ENCODE results near the gene UNC5C. TPM values are rescaled to one million over a fixed set of nuclear protein-coding genes. Genes with fewer than 3 reads are reported as not detected.

Gene UNC5C
- total RNA-seq, 1 donor from 2014 or later = 43.8 TPM

- no peak overlapping the region for H3K27ac Mint-ChIP-seq
- no peaks in the 10 kb centered on the region for H3K36me3 Mint-ChIP-seq (ENCODE audit: insufficient read depth)
- no peak for TF ChIP-seq CTCF (IDR thresholded peaks at IDR 0.05; ENCODE audit: unreplicated experiment)
- H3K27me3 Mint-ChIP-seq = no peaks in the 10 kb centered on the region
- H3K4me3 Mint-ChIP-seq (ENCODE audit: low read depth) = no peak overlapping the region
- no peak for DNase-seq (ENCODE audit: low spot score, unreplicated experiment)
- peaks cover 5% of the 10 kb centered on the region for H3K4me1 Mint-ChIP-seq (ENCODE audit: low read depth)
- H3K9me3 Mint-ChIP-seq (ENCODE audit: low read depth) = peaks cover 15% of the 10 kb centered on the region
These were observed 15.0 kb upstream of the UNC5C start for GRCh38 chr4:95563638-95564337.

- H3K9me3 Mint-ChIP-seq (ENCODE audit: low read depth) = no peaks in the 10 kb centered on the region
- DNase-seq (ENCODE audit: low spot score, unreplicated experiment) = no peak
- H3K27ac Mint-ChIP-seq = no peak overlapping the region
- no peak overlapping the region for H3K4me3 Mint-ChIP-seq (ENCODE audit: low read depth)
- H3K36me3 Mint-ChIP-seq (ENCODE audit: insufficient read depth) = no peaks in the 10 kb centered on the region
- no peaks in the 10 kb centered on the region for H3K27me3 Mint-ChIP-seq
- H3K4me1 Mint-ChIP-seq (ENCODE audit: low read depth) = peaks cover 5% of the 10 kb centered on the region
- no peak for TF ChIP-seq CTCF (IDR thresholded peaks at IDR 0.05; ENCODE audit: unreplicated experiment)
These were observed 12.0 kb upstream of the UNC5C start for GRCh38 chr4:95560774-95561173.

GRCh38 chr4:95556207-95556859 is 7.6 kb upstream of the UNC5C start:
- no peak for TF ChIP-seq CTCF (IDR thresholded peaks at IDR 0.05; ENCODE audit: unreplicated experiment)
- no peak for DNase-seq (ENCODE audit: low spot score, unreplicated experiment)
- no peak overlapping the region for H3K27ac Mint-ChIP-seq

GRCh38 chr4:95552942-95553550 is 4.3 kb upstream of the UNC5C start:
- DNase-seq (ENCODE audit: low spot score, unreplicated experiment) = no peak
- no peak overlapping the region for H3K27ac Mint-ChIP-seq
- peaks cover 14% of the 10 kb centered on the region for H3K4me1 Mint-ChIP-seq (ENCODE audit: low read depth)
- H3K27me3 Mint-ChIP-seq = peaks cover 16% of the 10 kb centered on the region
- no peak for TF ChIP-seq CTCF (IDR thresholded peaks at IDR 0.05; ENCODE audit: unreplicated experiment)
- H3K9me3 Mint-ChIP-seq (ENCODE audit: low read depth) = no peaks in the 10 kb centered on the region
- H3K36me3 Mint-ChIP-seq (ENCODE audit: insufficient read depth) = no peaks in the 10 kb centered on the region
- H3K4me3 Mint-ChIP-seq (ENCODE audit: low read depth) = no peak overlapping the region

More at GRCh38 chr4:95556207-95556859, 7.6 kb upstream of the UNC5C start:
- Mint-ChIP-seq H3K4me3 (ENCODE audit: low read depth) (no peak overlapping the region), H3K9me3 (ENCODE audit: low read depth) (no peaks in the 10 kb centered on the region), H3K4me1 (ENCODE audit: low read depth) (peaks cover 3% of the 10 kb centered on the region), H3K27me3 (peaks cover 6% of the 10 kb centered on the region), H3K36me3 (ENCODE audit: insufficient read depth) (no peaks in the 10 kb centered on the region)

- Mint-ChIP-seq H3K27ac (no peak overlapping the region), H3K4me3 (ENCODE audit: low read depth) (no peak overlapping the region), H3K9me3 (ENCODE audit: low read depth) (no peaks in the 10 kb centered on the region), H3K4me1 (ENCODE audit: low read depth) (peaks cover 17% of the 10 kb centered on the region), H3K36me3 (ENCODE audit: insufficient read depth) (no peaks in the 10 kb centered on the region), H3K27me3 (peaks cover 16% of the 10 kb centered on the region)
- no peak for DNase-seq (ENCODE audit: low spot score, unreplicated experiment)
- TF ChIP-seq CTCF (IDR thresholded peaks at IDR 0.05; ENCODE audit: unreplicated experiment) = no peak
These were observed 2.9 kb upstream of the UNC5C start for GRCh38 chr4:95551653-95552052.

Measured in progenitor cell of endocrine pancreas (in vitro differentiated cells).